HG03378 (cell line): ENCODE results near the gene TASL.
"Not testable (repeated sequence)": the region's sequence is repeated elsewhere in the genome, so short reads cannot be mapped to it uniquely, and the experiment has no call there.

Experiments
- ATAC-seq: cut with Tn5 transposase; IDR thresholded peaks from one replicate; pipeline ENCODE4 v1.9.1; 2021; ENCODE audit warnings: mild to moderate bottlenecking, moderate library complexity; ENCODE audit not compliant: unreplicated experiment

Gene TASL

DNA sequence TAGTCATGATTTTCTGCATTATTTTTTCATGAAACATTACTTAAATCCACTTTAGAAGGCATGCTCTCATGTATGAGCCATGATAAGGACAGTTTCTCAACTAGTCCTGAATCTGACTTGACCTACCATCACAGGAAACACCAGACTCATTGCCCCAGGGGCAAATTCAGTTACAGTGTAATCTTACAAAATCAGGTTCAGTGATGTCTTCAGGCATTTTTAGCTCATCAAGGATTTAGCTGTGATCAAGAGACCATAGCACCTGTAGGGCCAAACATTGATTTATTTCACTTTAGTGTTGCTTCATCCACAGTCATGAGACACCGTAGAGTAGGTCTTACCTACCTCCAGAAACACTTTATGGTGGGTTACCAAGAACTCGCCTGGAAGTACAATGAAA lies 3.1 kb upstream of the TASL start:
- ATAC-seq, result no peak

DNA sequence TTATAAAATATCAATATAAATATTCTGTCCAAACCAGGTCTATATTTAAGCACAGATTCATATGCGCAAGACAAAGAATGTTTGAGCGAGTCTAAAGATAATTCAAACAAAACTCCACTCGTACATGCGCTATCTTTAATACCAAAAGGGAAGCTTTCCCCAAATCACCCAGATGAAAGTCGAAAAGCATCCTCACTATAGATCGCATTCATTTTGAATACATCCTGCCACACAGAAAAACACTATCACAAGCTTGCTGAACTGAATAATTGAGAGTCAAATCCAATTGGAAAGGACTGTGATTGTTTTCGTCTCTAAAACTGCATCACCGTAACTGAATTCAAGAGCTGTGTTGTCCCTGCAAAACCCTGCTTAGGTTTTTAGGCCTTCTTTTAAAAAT lies 685 bp downstream of the TASL start:
- ATAC-seq, result no peak

DNA sequence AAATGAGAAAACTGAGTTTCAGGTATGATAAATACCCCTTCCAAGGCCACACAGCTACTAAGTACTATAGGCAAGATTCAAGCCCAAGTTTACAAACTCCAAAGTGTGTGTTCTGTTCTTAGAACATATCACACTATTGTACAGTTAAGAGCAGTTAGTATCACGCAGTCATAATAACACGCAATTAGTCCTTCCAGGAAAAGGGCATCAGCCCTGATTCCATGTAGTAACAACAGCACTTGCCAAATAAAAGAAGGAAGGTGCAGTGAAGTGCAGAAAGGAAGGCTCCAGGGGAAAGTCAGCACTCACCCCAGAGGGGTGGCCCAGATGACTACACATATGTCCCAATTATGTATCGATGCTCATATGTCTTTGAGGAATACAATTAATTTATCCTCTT lies 4.4 kb downstream of the TASL start:
- ATAC-seq, result no peak

DNA sequence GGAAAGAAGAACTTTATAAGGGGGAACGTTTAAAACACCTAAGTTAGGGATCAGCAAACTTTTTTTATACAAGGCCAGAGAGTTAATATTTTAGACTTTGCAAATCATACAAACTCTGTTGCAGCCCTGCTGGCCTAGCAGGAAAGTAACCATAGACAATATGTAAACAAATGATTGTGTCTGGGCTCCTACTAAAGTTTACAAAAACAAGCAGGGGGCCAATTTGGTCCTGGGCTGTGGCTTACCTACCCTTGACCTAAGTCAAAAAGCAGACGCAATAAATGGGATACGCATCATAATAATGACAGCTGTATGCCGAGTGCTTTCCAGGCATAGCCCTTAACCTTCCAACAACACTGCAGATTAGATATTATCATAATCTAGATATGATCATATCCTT lies 4.9 kb downstream of the TASL start:
- ATAC-seq, result no peak

DNA sequence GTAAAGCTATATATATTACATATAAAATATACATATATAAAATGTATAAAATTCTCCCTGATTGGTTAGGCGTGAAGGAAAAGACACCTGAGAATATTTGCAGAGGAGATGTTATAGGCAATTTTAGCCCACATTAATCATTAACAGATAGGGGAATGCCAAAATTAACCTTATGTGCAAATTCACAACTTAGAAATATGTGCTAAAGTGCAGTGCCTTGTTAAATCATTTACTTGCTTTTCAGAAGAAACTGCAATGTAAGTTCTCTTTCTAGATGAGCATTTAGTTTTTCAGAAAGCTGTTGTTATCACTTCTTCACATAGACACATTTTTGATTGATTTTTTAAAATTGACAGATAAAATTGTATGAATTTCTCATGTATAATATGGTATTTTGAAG lies 5.6 kb downstream of the TASL start:
- peak; percentile 43 for ATAC-seq

DNA sequence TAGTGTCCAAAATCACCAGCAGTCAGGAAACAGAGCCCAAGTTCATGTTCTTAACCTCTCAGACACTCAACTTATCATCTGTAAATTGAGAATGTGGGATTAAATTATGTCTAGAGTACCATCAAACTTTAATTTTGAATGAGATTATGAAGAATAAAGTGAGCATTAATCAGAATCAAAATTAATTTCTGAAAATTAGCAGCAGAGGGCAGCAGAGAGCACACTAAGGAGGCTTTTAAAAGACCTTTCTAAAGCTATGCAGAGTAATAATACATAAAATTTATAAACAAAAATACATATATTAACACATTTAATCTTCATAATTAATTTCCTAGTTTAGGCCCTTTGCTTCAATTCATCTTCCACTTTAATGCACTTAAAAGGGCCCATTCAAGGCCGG lies 7.1 kb downstream of the TASL start:
- no peak for ATAC-seq

DNA sequence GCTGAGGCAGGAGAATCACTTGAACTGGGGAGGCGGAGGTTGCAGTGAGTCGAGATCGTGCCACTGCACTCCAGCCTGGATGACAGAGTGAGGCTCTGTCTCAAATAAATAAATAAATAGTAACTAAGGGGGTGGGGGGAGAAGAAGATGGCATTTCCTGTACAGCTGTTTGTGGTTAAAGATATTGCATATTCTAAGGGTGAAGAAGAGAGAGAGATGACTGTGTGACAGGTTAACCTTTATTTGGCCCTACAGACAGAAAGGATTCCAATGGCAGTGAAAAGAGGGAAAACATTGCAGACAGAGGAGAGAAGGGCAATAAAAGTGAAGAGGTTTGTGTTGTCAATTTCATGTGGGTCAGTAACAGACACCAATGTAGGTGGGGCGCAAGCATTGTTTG lies 9.4 kb downstream of the TASL start:
- peak; percentile 78 for ATAC-seq

DNA sequence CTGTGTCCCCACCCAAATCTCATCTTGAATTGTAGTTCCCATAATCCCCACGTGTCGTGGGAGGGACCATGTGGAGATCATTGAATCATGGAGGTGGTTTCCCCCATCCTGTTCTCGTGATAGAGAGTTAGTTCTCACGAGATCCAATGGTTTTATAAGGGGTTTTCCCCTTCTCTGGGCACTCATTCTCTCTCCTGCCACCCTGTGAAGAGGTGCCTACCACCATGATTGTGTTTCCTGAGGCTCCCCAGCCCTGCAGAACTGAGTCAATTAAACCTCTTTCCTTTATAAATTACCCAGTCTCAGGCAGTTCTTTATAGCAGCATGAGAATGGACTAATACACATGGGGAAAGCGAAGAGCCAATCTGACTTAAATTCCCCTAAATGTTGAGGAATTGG lies 14.5 kb downstream of the TASL start:
- not testable (repeated sequence) for ATAC-seq

DNA sequence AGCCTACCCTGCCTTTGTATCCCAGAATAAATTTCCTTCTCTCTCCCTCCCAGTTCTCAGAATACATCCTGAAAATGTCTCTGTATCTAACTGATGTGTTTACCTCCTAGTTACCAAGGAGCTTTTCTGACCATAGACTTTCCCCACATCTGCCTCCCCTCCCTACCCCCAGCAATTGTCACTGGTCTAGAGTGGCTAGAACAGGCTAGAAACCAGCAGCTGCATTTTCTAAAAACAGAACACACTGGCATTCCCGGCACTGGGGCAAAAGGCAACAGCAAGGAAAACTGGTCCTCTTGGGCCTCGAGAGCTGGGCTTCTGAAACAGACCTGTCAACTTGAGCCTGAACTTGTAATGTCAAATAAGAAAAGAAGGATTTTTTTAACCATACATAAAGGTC lies 16.4 kb downstream of the TASL start:
- no peak for ATAC-seq

DNA sequence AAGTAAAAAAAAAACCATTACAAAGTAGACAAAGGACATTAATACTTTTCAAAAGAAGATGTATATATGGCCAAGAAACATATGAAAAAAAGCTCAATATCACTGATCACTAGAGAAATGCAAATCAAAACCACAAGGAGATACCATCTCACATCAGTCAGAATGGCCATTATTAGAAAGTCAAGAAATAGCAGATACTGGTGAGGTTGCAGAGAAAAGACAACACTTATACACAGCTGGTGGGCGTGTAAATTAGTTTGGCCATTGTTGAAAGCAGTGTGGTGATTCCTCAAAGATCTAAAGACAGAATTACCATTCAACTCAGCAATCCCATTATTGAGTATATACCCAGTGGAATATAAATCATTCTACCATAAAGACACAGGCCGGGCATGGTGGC lies 39.3 kb downstream of the TASL start:
- peak; percentile 81 for ATAC-seq

DNA sequence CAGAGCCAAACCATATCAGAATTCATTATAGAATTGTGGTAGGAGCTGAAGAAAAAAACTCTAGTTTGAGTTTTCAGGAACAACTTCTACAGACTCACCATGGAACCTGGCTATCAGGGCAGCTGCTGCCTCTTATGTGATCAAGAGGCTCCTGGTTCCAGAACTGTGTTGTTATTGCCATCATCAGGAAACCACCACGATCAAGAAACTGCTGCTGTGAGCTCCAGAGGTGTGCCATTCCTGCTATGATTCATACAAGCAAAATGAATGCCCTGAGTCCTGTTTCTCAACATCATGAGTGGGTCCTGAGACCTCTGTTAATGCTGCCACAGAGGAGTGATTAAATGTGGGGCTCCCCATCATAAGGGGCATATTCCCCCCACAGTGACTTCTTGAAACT lies 43.7 kb downstream of the TASL start:
- no peak for ATAC-seq

DNA sequence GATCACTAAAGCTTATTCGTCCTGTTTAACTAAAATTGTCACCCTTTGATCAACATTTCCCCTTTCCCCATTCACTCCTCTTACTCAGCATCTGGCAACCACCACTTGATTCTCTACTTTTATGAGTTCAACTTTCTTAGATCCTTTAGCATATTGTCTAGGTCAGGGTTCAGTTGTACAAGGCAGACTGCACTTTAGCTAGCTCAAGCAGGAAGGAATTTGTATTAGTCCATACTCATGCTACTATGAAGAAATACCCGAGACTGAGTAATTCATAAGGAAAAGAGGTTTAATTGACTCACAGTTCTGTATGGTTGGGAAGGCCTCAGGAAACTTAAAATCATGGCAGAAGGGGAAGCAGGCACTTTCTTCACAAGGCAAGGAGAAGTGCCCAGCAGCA lies 44.3 kb downstream of the TASL start:
- ATAC-seq, result no peak

DNA sequence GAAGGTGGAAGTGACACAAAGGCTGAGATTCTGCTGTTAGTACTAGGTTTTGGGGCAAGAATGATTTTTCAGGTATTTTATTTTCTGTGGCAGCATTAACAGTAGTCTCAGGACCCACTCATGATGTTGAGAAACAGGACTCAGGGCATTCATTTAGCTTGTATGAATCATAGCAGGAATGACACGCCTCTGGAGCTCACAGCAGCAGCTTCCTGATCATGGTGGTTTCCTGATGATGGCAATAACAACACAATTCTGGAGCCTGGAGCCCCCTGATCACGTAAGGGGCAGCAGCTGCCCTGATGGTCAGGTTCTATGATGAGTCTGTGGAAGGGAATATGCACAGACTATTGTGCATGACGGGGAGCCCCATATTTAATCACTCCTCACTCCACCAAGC lies 47.0 kb downstream of the TASL start:
- no peak for ATAC-seq

DNA sequence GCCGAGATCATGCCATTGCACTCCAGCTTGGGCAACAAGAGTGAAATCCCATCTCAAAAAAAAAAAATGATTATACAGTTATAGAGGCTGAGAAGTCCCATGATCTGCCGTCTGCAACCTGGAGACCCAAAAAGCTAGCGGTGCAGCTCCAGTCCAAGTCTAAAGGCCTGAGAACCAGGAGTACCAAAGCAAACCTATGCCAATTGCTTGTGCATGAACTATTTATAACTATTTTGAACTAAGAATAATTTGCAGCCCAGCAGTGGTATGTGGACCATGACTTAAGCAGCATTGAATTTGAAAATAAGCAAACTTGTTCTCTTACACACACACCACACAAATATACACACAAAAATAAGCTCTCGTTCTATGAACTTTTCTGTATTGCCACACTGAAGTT lies 51.8 kb downstream of the TASL start:
- no peak for ATAC-seq

DNA sequence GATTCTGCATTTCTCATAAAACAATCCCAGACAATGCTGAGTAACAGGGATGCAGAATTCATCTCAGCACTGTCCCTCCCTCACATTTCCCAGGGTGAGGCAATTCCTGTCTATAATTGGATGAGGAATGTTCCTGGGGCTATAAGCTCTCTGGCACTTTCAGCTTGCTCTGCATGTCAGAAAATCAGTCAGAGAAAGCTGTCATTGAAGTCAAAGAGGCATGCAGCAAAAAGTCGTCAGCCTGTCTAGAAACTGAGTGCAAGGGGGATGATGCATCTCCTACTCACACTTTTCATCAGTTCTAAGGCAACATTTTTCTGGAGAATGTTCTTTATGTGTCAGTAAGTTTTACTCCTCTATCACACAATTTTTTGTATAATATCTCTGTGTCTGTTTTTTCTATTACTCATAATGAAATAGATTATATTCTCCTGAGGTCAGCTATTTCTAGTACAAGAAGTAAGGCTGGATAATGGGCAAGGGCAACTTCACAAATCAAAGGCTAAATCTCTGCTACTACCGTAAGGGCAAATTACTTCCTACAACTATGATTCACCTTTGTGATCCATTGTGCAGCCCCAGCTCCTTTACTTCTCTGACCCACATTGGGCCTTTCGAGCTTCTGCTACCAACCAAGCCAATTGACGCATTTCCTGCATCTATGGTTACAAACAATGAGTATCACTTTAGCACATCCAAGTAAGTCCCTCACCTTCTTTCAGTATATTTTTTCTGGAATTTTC lies 56.0 kb downstream of the TASL start:
- ATAC-seq, result no peak

DNA sequence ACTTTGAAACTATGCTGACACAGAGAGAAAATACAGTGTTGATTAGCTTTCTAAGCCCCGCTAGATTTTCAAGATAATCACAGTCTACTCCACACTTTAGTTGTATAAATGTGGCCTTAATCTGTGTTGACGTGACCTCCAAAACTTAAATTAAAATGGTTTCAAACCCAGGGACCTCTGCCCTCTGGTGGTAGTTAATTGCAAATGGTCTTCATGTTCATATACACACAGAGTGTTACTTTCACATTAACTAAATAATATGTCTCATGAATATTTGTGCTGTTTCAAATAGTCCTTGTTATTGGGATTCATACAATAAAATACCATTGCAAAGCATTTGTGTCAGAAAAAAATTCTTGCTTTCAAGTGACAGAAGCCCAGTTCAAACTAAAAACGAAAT lies 64.3 kb downstream of the TASL start:
- ATAC-seq, result peak; percentile 64
